DMS79 (cell line): ENCODE results near the gene BMPR2.
"Not testable (repeated sequence)": the region's sequence is repeated elsewhere in the genome, so short reads cannot be mapped to it uniquely, and the experiment has no call there.

Experiments used
- DNase-seq: peaks from one replicate; lab custom pipeline; 2025; lab: John Stamatoyannopoulos, UW

BMPR2 gene

GRCh38 chr2:202452744-202453143 lies 76.6 kb downstream of the BMPR2 start:
- no peak for DNase-seq

GRCh38 chr2:202454536-202454935 lies 78.4 kb downstream of the BMPR2 start:
- DNase-seq: no peak

GRCh38 chr2:202455114-202455513 lies 79.0 kb downstream of the BMPR2 start:
- no peak for DNase-seq

- DNase-seq: no peak
These were observed 84.0 kb downstream of the BMPR2 start for GRCh38 chr2:202460119-202460518.

- DNase-seq: peak; percentile 19
These were observed 103.0 kb downstream of the BMPR2 start for GRCh38 chr2:202479090-202479489.

DNA sequence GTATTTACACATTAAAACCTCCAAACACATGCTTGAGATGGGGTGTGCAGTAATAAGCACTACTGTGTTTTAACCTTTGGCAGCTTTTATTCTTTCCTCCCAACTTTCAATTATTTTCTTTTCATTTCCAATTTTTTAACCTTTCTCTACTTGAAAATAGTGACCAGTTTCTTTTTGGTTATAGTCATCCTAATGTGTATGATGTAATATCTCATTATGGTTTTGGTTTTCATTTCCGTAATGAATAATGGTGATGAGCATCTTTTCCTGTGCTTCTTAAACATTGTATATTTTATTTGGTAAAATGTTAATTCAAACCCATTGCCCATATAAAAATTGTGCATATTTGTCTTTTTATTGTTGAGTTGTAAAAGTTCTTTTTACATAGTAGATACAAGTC lies 103.5 kb downstream of the BMPR2 start:
- DNase-seq: no peak

DNA sequence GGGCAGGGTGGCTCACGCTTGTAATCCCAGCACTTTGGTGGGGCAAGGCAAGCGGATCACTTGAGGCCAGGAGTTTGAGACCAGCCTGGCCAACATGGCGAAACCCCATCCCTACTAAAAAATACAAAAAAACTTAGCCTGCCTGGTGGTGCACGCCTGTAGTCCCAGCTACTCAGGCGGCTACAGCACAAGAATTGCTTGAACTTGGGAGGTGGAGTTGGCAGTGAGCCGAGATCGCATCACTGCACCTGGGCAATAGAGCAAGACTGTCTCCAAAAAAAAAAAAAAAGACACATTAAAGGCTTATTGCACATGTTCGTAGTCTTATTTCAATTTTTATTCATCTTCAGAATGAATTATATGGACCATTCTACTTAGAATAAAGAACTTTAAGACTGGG lies 110.2 kb downstream of the BMPR2 start:
- no peak for DNase-seq

DNA sequence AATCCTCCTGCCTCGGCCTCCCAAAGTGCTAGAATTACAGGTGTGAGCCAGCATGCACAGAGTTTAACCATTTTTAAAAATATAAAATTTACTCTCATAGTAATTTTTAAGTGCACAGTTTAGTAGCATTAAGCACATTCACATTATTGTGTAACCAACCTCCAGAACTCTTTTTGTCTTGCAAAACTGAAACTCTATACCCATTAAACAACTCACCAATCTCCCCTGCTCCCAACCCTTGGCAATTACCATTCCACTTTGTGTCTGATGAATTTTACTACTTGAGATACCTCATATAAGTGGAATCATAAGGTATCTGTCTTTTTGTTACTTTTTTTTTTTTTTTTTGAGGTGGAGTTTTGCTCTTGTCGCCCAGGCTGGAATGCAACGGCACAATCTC lies 112.5 kb downstream of the BMPR2 start:
- no peak for DNase-seq

DNA sequence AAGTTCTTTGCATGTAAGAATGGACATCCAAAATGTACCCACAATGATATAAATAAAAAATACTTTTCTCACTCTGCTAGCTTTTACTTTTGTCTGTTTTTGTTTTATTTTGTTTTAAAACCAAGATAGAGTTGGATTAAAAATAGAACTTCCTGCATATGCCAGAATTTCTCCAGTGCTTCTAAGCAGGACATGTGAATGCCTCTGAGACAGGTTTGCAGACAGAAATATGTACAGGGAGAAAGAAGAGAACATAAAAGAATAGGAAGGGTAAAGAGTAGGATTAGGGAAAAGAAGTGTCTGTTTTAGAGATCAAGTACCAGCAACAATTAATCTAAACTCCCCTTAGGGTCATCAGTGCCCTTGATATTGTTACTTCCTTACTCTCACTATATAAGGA lies 114.4 kb downstream of the BMPR2 start:
- no peak for DNase-seq

GRCh38 chr2:202491514-202491913 lies 115.4 kb downstream of the BMPR2 start:
- DNase-seq: no peak

- DNase-seq: no peak
These were observed 118.4 kb downstream of the BMPR2 start for GRCh38 chr2:202494300-202495229.

- no peak for DNase-seq
These were observed 119.1 kb downstream of the BMPR2 start for GRCh38 chr2:202495230-202495604.

- not testable (repeated sequence) for DNase-seq
These were observed 120.8 kb downstream of the BMPR2 start for GRCh38 chr2:202496835-202497472.

- DNase-seq: not testable (repeated sequence)
These were observed 121.3 kb downstream of the BMPR2 start for GRCh38 chr2:202497473-202497866.

GRCh38 chr2:202499841-202500240 lies 123.7 kb downstream of the BMPR2 start:
- not testable (repeated sequence) for DNase-seq

- not testable (repeated sequence) for DNase-seq
These were observed 127.1 kb downstream of the BMPR2 start for GRCh38 chr2:202503276-202503675.

DNA sequence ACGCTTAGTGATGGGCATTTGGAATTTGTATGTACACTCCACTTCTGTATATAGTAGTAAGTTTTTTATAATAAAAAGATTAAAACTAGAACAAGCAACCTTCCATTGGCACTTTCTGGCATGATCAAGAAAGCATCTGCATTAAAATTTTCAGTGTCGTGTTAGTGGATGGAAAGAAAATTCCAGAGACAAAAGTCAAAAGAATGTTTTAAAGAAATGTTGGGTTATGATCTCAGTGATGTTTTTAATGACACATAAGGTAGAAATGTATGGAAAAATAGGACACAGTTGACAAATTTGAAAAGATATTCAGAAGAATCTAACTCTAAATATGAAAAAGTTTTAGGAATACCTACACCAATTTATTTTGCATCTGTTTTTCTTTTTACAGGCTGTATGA lies 132.6 kb downstream of the BMPR2 start:
- DNase-seq: no peak

DNA sequence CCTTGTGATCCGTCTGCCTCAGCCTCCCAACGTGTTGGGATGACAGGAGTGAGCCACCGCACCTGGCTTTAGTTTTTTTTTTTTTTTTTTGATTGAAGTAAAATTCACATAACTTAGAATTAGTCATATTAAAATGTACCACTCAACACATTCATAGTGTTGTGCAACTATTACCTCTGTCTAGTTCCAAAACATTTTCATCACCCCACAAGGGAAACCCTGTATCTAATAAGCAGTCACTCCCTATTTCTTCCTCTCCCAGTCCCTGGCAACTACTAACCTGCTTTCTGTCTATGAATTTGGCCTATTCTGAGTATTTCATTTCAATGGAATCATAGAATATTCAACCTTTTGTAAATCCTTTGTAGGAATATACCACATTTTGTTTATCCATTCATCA lies 134.8 kb downstream of the BMPR2 start:
- no peak for DNase-seq

- no peak for DNase-seq
These were observed 136.0 kb downstream of the BMPR2 start for GRCh38 chr2:202512176-202512575.

DNA sequence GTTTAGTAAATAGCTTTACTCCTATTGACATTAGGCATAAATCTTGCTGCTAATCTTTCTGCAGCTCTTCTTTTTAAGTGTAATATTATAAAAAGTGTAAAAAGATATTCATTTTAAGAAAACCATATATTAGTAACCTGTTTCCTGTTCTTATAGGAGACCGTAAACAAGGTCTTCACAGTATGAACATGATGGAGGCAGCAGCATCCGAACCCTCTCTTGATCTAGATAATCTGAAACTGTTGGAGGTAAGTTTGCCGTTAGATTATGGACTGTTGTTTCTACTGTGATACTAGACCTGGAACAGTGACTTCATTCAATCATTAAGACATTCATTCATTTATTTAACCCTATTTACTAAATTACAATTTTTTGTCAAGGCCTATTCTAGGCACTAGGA lies 138.6 kb downstream of the BMPR2 start:
- no peak for DNase-seq

- no peak for DNase-seq
These were observed 143.3 kb downstream of the BMPR2 start for GRCh38 chr2:202519453-202519852.

DNA sequence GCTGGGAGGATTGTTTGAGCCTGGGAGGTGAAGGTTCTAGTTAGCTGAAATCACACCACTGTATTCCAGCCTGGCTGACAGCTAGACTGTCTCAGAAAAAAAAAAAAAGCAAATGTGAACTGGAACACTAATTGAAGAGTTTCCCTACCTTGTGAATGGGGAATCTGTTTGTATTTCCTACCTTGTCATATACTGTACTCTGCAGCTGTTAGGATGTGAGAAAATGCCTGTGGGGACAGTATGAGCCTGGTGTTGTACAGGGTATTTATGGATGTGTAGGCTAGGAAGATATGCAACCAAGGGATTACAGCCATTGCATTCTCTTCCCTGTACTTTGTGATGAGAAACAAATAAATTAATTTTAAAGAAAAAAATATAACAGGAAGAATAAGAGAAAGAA lies 145.3 kb downstream of the BMPR2 start:
- DNase-seq: no peak

DNA sequence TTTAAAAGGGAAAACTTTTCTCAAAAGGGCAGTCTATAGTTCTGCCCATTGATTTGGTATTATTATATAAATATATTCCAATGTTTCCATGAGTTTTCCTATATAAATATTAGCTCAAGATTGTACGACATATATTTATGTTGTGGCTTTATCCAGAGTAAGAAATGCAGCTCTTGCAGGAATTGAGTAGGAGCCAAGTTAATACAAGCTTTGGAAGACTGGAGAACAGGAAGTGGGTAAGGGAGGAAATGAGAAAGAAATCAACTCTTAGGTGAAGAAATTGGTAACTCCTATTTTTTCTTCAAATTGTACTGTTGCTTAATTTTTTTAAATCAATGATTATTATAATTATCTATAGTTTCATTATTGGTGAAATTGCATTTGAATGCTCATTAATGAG lies 153.3 kb downstream of the BMPR2 start:
- DNase-seq: no peak

DNA sequence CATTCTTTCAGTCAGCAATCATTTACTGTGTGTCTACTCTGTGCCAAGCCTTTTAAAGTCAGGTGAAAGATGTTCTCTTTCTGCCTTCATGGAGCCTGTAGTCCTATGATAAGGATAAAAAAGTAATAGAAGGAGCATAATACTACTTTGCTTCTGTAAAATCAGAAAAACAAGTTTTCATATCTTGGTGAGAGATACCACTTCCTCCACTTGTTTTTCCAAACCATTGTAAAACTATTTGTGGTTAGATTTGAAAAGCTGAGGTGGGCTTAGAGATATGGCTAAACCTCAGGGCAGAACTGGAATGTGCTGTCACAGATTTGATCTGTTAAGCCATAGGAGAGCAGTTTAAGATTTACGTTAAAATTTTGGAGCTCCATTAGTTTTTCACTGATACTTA lies 153.9 kb downstream of the BMPR2 start:
- DNase-seq: no peak
